Liver (tissue), 9 donors: ENCODE measurements around the gene HTD2. TPM values are rescaled to one million over a fixed set of nuclear protein-coding genes. Genes with fewer than 3 reads are reported as not detected.

Source experiments
- DNase-seq: peaks from one replicate; pipeline ENCODE4 v3.0.0-alpha.2; 2017; ENCODE audit warnings: low spot score
- H3K27ac ChIP-seq, 2 donors: one replicate each; pipeline ENCODE4 v1.7.0; 2013; ENCODE audit warnings: inconsistent platforms in 2 of 2, low read length in 2 of 2, control low read depth in 1 of 2, low read depth in 1 of 2, mild to moderate bottlenecking in 1 of 2
- H3K27me3 ChIP-seq, 4 donors: one replicate each; pipeline versions ENCODE4 v1.6.1 to v1.7.0; 2013; ENCODE audit warnings: low read length in 3 of 4, inconsistent platforms in 1 of 4, mild to moderate bottlenecking in 1 of 4, moderate library complexity in 1 of 4; ENCODE audit not compliant: control insufficient read depth in 4 of 4, insufficient read depth in 4 of 4
- H3K36me3 ChIP-seq, 4 donors: one replicate each; pipeline versions ENCODE4 v1.6.1 to v1.7.0; 2013; ENCODE audit warnings: low read length in 3 of 4, mild to moderate bottlenecking in 3 of 4, low read depth in 1 of 4, moderate library complexity in 1 of 4; ENCODE audit not compliant: control insufficient read depth in 4 of 4, insufficient read depth in 3 of 4
- H3K4me1 ChIP-seq, 4 donors: one replicate each; pipeline versions ENCODE4 v1.6.1 to v1.7.0; 2013; ENCODE audit warnings: low read length in 3 of 4, mild to moderate bottlenecking in 3 of 4, moderate library complexity in 1 of 4; ENCODE audit not compliant: control insufficient read depth in 4 of 4, insufficient read depth in 4 of 4
- H3K4me3 ChIP-seq, 3 donors: one replicate each; pipeline versions ENCODE4 v1.6.1 to v1.7.0; 2013; ENCODE audit warnings: low read length in 3 of 3, control low read depth in 1 of 3, low read depth in 1 of 3, mild to moderate bottlenecking in 1 of 3
- H3K9ac ChIP-seq, 2 donors: one replicate each; pipeline ENCODE4 v1.7.0; 2013; ENCODE audit warnings: low read length in 2 of 2, mild to moderate bottlenecking in 2 of 2, moderate library complexity in 2 of 2, control low read depth in 1 of 2, low read depth in 1 of 2
- H3K9me3 ChIP-seq, 4 donors: one replicate each; pipeline versions ENCODE4 v1.6.1 to v1.7.0; 2013; ENCODE audit warnings: low read length in 3 of 4; ENCODE audit not compliant: control insufficient read depth in 4 of 4
- CTCF ChIP-seq: fragments of 150-350 bp; IDR thresholded peaks from 2 replicates; pipeline ENCODE4 v1.5.1; 2017; ENCODE audit warnings: improper control_type of control experiment, low read depth, low read length; ENCODE audit not compliant: missing input control
- EGR1 ChIP-seq, 2 donors: IDR thresholded peaks; 2 replicates each; pipeline ENCODE4 v1.6.1; 2016 to 2018; ENCODE audit warnings: antibody characterized with exemption in 2 of 2, low read depth in 2 of 2
- FOXA1 ChIP-seq: IDR thresholded peaks from 2 replicates; pipeline ENCODE4 v1.6.1; 2016; ENCODE audit warnings: antibody characterized with exemption
- FOXA2 ChIP-seq: IDR thresholded peaks from 2 replicates; pipeline ENCODE4 v1.6.1; 2016; ENCODE audit warnings: antibody characterized with exemption
- GABPA ChIP-seq, 2 donors: IDR thresholded peaks in 1 of 2; conservative IDR thresholded peaks in 1 of 2; 2 replicates each; pipeline ENCODE4 v1.6.1; 2016; ENCODE audit warnings: antibody characterized with exemption in 2 of 2, mild to moderate bottlenecking in 1 of 2, moderate library complexity in 1 of 2
- HNF4A ChIP-seq, 2 donors: conservative IDR thresholded peaks; 2 replicates each; pipeline ENCODE4 v1.6.1; 2016; ENCODE audit warnings: antibody characterized with exemption in 2 of 2, mild to moderate bottlenecking in 2 of 2
- HNF4G ChIP-seq: IDR thresholded peaks from 2 replicates; pipeline ENCODE4 v1.6.1; 2016; ENCODE audit warnings: antibody characterized with exemption
- JUND ChIP-seq, 2 donors: IDR thresholded peaks; 2 replicates each; pipeline ENCODE4 v1.6.1; 2016; ENCODE audit warnings: antibody characterized with exemption in 2 of 2
- NR2F2 ChIP-seq: IDR thresholded peaks from 2 replicates; pipeline ENCODE4 v1.6.1; 2016; ENCODE audit warnings: antibody characterized with exemption
- RAD21 ChIP-seq, 2 donors: IDR thresholded peaks; 2 replicates each; pipeline ENCODE4 v1.6.1; 2016; ENCODE audit warnings: antibody characterized with exemption in 2 of 2, mild to moderate bottlenecking in 2 of 2
- REST ChIP-seq: IDR thresholded peaks from 2 replicates; pipeline ENCODE4 v1.6.1; 2016; ENCODE audit warnings: antibody characterized with exemption, mild to moderate bottlenecking
- RXRA ChIP-seq, 2 donors: IDR thresholded peaks; 2 replicates each; pipeline ENCODE4 v1.6.1; 2017 to 2018; ENCODE audit warnings: antibody characterized with exemption in 2 of 2, mild to moderate bottlenecking in 1 of 2
- SP1 ChIP-seq: IDR thresholded peaks from 2 replicates; pipeline ENCODE4 v1.6.1; 2018; ENCODE audit warnings: antibody characterized with exemption, mild to moderate bottlenecking
- TAF1 ChIP-seq: conservative IDR thresholded peaks from 2 replicates; pipeline ENCODE4 v1.6.1; 2016; ENCODE audit warnings: antibody characterized with exemption, mild to moderate bottlenecking
- YY1 ChIP-seq: IDR thresholded peaks from 2 replicates; pipeline ENCODE4 v1.6.1; 2016; ENCODE audit warnings: antibody characterized with exemption, mild to moderate bottlenecking
- ZBTB33 ChIP-seq: IDR thresholded peaks from 2 replicates; pipeline ENCODE4 v1.6.1; 2016; ENCODE audit warnings: antibody characterized with exemption
- WGBS: extraction: QIAGEN DNeasy Blood & Tissue Kit; methylation state at CpG from one replicate; pipeline ENCODE4 v1.1.7; 2013; 5-methylcytosine and 5-hydroxymethylcytosine counted together
- polyA plus RNA-seq, 2 donors: library from polyadenylated mRNA; stranded (reverse) in 1 of 2; unstranded in 1 of 2; fragments of 200-250 nt in 1 of 2; fragments of >200 nt in 1 of 2; fragmentation: Nextera tagmentation in 1 of 2; extraction: Ambion mirVana in 1 of 2; gene quantifications; one replicate each; pipeline versions ENCODE4 v1.2.1 to v1.2.3, GENCODE V29; 2013 to 2015
- total RNA-seq, 2 donors: library from RNA; depleted of rRNA; stranded (reverse); fragments of >200 nt; gene quantifications; one replicate each; pipeline ENCODE4 v1.2.3, GENCODE V29; 2014
- TF ChIP-seq, protein P1 (sequence below): IDR thresholded peaks from 2 replicates; pipeline ENCODE4 v1.6.1; 2016; ENCODE audit warnings: antibody characterized with exemption
- TF ChIP-seq, protein P2 (sequence below): IDR thresholded peaks from 2 replicates; pipeline ENCODE4 v1.6.1; 2016; ENCODE audit warnings: antibody characterized with exemption
- donor health status: healthy.
- donor health status: healthy.
- donor health status: healthy.
- donor health status: healthy.
- donor health status: healthy.

Gene HTD2
- total and polyA plus RNA-seq, 4 donors, result 6.6 to 14.8 (median 11.0) TPM

DNA sequence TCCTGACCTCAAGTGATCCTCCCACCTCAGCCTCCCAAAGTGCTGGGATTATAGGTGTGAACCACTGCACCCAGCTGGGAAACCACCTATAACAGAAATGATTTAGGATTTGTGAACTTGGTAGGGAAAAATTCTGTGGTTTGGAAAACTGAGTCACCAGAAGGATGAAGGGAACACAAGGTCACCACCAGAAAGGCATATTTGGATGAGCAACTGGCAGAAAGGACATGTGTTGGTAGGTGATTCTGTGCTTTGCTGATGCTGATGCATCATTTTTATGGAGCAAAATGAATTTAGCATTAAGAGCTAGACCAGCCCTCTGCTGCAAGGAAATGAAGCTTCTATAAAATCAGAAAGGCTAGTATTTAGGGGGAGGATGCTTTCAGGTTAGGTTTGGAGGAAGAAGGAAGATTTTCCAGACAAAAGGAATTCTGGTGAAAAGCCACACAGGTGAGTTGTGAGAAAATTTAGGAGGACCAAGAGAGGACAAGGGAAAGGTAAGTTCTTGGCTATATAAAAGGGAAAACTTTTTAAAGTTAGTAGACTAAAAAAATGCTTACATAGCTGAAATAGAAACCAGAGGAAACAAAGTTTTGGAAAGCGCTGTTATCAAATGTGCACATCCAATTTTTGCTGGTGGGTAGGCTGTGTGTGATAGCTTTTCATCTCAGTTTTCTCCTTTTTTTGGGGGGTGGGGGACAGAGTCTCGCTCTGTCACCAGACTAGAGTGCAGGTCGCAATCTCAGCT is 30.0 kb downstream of the HTD2 start:
- Histone ChIP-seq H3K4me3 (no peak overlapping the region), H3K27ac (no peak overlapping the region), H3K4me1 (peaks cover 12 to 26% (median 19%) of the 10 kb centered on the region in 4 donors), H3K9me3 (no peaks in the 10 kb centered on the region), H3K36me3 (peaks cover 0 to 2% (median 0%) of the 10 kb centered on the region in 4 donors), H3K27me3 (no peaks in the 10 kb centered on the region), H3K9ac (no peak overlapping the region)
- 94% methylated on average over 3 of the region's 3 CpGs for WGBS
- TF ChIP-seq CTCF, result no peak
- no peak for TF ChIP-seq RAD21 (IDR thresholded peaks at IDR 0.05)
- no peak for TF ChIP-seq FOXA2
- no peak for TF ChIP-seq HNF4A (conservative IDR thresholded peaks at IDR 0.05)
- no peak for TF ChIP-seq ZBTB33
- no peak for TF ChIP-seq RXRA (IDR thresholded peaks at IDR 0.05)
- no peak for TF ChIP-seq YY1
- no peak for TF ChIP-seq FOXA1
- no peak for TF ChIP-seq HNF4G
- no peak for TF ChIP-seq SP1
- no peak for TF ChIP-seq NR2F2
- no peak for TF ChIP-seq GABPA (IDR thresholded peaks at IDR 0.05 in 1 of 2, conservative IDR thresholded peaks at IDR 0.05 in 1 of 2)
- TF ChIP-seq REST, result no peak
- TF ChIP-seq, protein P1, sequence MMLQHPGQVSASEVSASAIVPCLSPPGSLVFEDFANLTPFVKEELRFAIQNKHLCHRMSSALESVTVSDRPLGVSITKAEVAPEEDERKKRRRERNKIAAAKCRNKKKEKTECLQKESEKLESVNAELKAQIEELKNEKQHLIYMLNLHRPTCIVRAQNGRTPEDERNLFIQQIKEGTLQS, result no peak
- TF ChIP-seq EGR1 (IDR thresholded peaks at IDR 0.05; ENCODE audit: low read depth in 2 of 2), result no peak
- no peak for TF ChIP-seq TAF1
- TF ChIP-seq, protein P2, sequence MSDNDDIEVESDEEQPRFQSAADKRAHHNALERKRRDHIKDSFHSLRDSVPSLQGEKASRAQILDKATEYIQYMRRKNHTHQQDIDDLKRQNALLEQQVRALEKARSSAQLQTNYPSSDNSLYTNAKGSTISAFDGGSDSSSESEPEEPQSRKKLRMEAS, result no peak
- TF ChIP-seq JUND (IDR thresholded peaks at IDR 0.05), result no peak
- DNase-seq, result no peak
